Activated CD8-positive, alpha-beta T cell treated with anti-CD3 and anti-CD28 coated beads for 36 hours (primary cell): ENCODE measurements around the gene ETF1. TPM values are rescaled to one million over a fixed set of nuclear protein-coding genes. Genes with fewer than 3 reads are reported as not detected.
A peak's percentile ranks its signal among the peaks of the same experiment; 100 is the strongest.

Experiments used
- ATAC-seq: fragments of 200-7000 bp; cut with Tn5 transposase; one replicate; pipeline ENCODE4 v1.10.0; 2021; ENCODE audit warnings: mild to moderate bottlenecking, moderate library complexity
- CTCF ChIA-PET: fragments of 350-600 bp; sonication (Branson Sonifier 250); formaldehyde crosslinking; loops from one replicate; lab custom pipeline; 2021; ENCODE audit warnings: antibody characterized with exemption; lab: Charles Lee
- POLR2A ChIA-PET: fragments of 350-600 bp; sonication (Branson Sonifier 250); formaldehyde crosslinking; loops from one replicate; lab custom pipeline; 2021; ENCODE audit warnings: antibody characterized with exemption; lab: Charles Lee
- DNase-seq: peaks from one replicate; pipeline ENCODE4 v3.0.0-alpha.2; 2020
- H3K27ac Mint-ChIP-seq: one replicate; pipeline ENCODE4 v1.8.0; 2021; ENCODE audit warnings: mild to moderate bottlenecking, mixed read lengths
- H3K27me3 Mint-ChIP-seq: one replicate; pipeline ENCODE4 v1.8.0; 2021; ENCODE audit warnings: mixed read lengths
- H3K36me3 Mint-ChIP-seq: one replicate; pipeline ENCODE4 v1.8.0; 2021; ENCODE audit warnings: low read depth, mixed read lengths
- H3K4me1 Mint-ChIP-seq: one replicate; pipeline ENCODE4 v1.8.0; 2021; ENCODE audit warnings: low read depth, mixed read lengths
- H3K4me3 Mint-ChIP-seq: one replicate; pipeline ENCODE4 v1.8.0; 2021; ENCODE audit warnings: mild to moderate bottlenecking, moderate library complexity, mixed read lengths
- H3K9me3 Mint-ChIP-seq: one replicate; pipeline ENCODE4 v1.8.0; 2021; ENCODE audit warnings: mixed read lengths
- CTCF ChIP-seq: fragments of 200-600 bp; IDR thresholded peaks from one replicate; pipeline ENCODE4 v1.8.0; 2022; ENCODE audit warnings: antibody characterized with exemption, mild to moderate bottlenecking
- intact Hi-C: fragments of 100-400 bp; cut with micrococcal nuclease; formaldehyde crosslinking; loops from one replicate; pipeline ENCODE4 v1.10.0; 2022
- total RNA-seq, 2 experiments: library from RNA; stranded (reverse); gene quantifications; one replicate each; pipeline ENCODE4 v1.2.3, GENCODE V29; 2021

Gene ETF1
- total RNA-seq, 2 experiments from 2014 or later, result 154 to 161 TPM

- H3K4me3 Mint-ChIP-seq, result peak overlapping the region; percentile 99
- DNase-seq (peak; percentile 17), ATAC-seq (no peak)
- no peak for TF ChIP-seq CTCF
- CTCF ChIA-PET, result interaction anchor here (1.0 to 2.9 kb wide), 6 partner anchors 14 to 189 kb away, joined by 3 to 11 read pairs (median 6); partner anchors contain the start of genes EGR1 and HSPA9
- peaks cover 63% of the 10 kb centered on the region for H3K4me1 Mint-ChIP-seq
- no peaks in the 10 kb centered on the region for H3K9me3 Mint-ChIP-seq
- H3K27me3 Mint-ChIP-seq, result no peaks in the 10 kb centered on the region
- intact Hi-C loops, result loop anchor here (2.0 kb wide), 1 partner anchor 78 kb away; the partner anchor contains the start of gene EGR1
- POLR2A ChIA-PET, result interaction anchor here (0.8 to 4.3 kb wide), 19 partner anchors 8 to 800 kb away, joined by 3 to 65 read pairs (median 5); partner anchors contain the start of genes BRD8, EGR1, HSPA9 and KIF20A
- peaks cover 57% of the 10 kb centered on the region for H3K36me3 Mint-ChIP-seq
- peak overlapping the region; percentile 100 for H3K27ac Mint-ChIP-seq
Measured at GRCh38 chr5:138542180-138542955, 668 bp downstream of the ETF1 start.

- TF ChIP-seq CTCF, result no peak
- H3K9me3 Mint-ChIP-seq, result no peaks in the 10 kb centered on the region
- peaks cover 62% of the 10 kb centered on the region for H3K36me3 Mint-ChIP-seq
- DNase-seq, result no peak
- intact Hi-C loops, result loop anchor here (2.0 kb wide), 1 partner anchor 77 kb away; the partner anchor contains the start of gene EGR1
- H3K27me3 Mint-ChIP-seq, result no peaks in the 10 kb centered on the region
- peaks cover 65% of the 10 kb centered on the region for H3K4me1 Mint-ChIP-seq
- peak overlapping the region; percentile 99 for H3K4me3 Mint-ChIP-seq
- no peak for ATAC-seq
- H3K27ac Mint-ChIP-seq, result peak overlapping the region; percentile 100
- ChIA-PET POLR2A (interaction anchor here (0.7 to 4.3 kb wide), 9 partner anchors 10 to 363 kb away, joined by 3 to 65 read pairs (median 21); partner anchors contain the start of genes BRD8, EGR1, HSPA9 and KIF20A), CTCF (interaction anchor here (2.9 kb wide), 1 partner anchor 92 kb away, joined by 11 read pairs; no protein-coding TSS in a partner anchor)
Measured at GRCh38 chr5:138541511-138542179, 1.4 kb downstream of the ETF1 start.

- ATAC-seq (no peak), DNase-seq (no peak)
- Mint-ChIP-seq H3K27ac (no peak overlapping the region), H3K4me1 (peaks cover 60% of the 10 kb centered on the region), H3K27me3 (no peaks in the 10 kb centered on the region), H3K9me3 (no peaks in the 10 kb centered on the region), H3K4me3 (peak overlapping the region; percentile 99), H3K36me3 (peaks cover 61% of the 10 kb centered on the region)
- ChIA-PET CTCF (no interaction called here), POLR2A (interaction anchor here (1.4 to 2.3 kb wide), 2 partner anchors 29 to 75 kb away, joined by 3 to 6 read pairs; partner anchors contain the start of gene EGR1)
- intact Hi-C loops, result no loop called here
- TF ChIP-seq CTCF, result no peak
Measured at GRCh38 chr5:138539791-138540190, 3.2 kb downstream of the ETF1 start.

GRCh38 chr5:138538943-138539627 lies 4.0 kb downstream of the ETF1 start:
- intact Hi-C loops, result no loop called here
- Mint-ChIP-seq H3K9me3 (no peaks in the 10 kb centered on the region), H3K27me3 (no peaks in the 10 kb centered on the region), H3K4me3 (no peak overlapping the region), H3K4me1 (peaks cover 60% of the 10 kb centered on the region), H3K27ac (peak overlapping the region; percentile 52), H3K36me3 (peaks cover 62% of the 10 kb centered on the region)
- ATAC-seq, result no peak
- TF ChIP-seq CTCF, result no peak
- ChIA-PET POLR2A (interaction anchor here (1.4 to 2.3 kb wide), 2 partner anchors 30 to 74 kb away, joined by 3 to 6 read pairs; partner anchors contain the start of gene EGR1), CTCF (no interaction called here)
- no peak for DNase-seq
